GM13976 (cell line): Measurements from ENCODE around the gene LYST.

Source experiments
- DNase-seq: peaks from one replicate; pipeline ENCODE4 v3.0.0; 2012; ENCODE audit warnings: low spot score
- CTCF ChIP-seq: IDR thresholded peaks from 2 replicates; pipeline ENCODE4 v1.5.1; 2012; ENCODE audit warnings: borderline replicate concordance, mild to moderate bottlenecking; ENCODE audit not compliant: insufficient read depth; ENCODE audit errors: extremely low read depth, missing control alignments, control extremely low read depth
- in situ Hi-C: fragments of 300-500 bp; cut with MboI; formaldehyde crosslinking; loops from one replicate; pipeline ENCODE4 v1.12.0; 2022; ENCODE audit warnings: low sequenced_read_pairs, mixed read lengths, inconsistent platforms; ENCODE audit not compliant: unreplicated experiment

Gene LYST

GRCh38 chr1:235669277-235669676 is 197.4 kb downstream of the LYST start:
- DNase-seq: no peak
- no peak for TF ChIP-seq CTCF
- in situ Hi-C loops: no loop called here

- in situ Hi-C loops: no loop called here
- DNase-seq: no peak
These were observed 203.1 kb downstream of the LYST start for GRCh38 chr1:235663628-235664027.

GRCh38 chr1:235661568-235661967 is 205.1 kb downstream of the LYST start:
- TF ChIP-seq CTCF: no peak
- DNase-seq: no peak

More at GRCh38 chr1:235663628-235664027, 203.1 kb downstream of the LYST start:
- TF ChIP-seq CTCF: no peak

GRCh38 chr1:235659186-235659771 is 207.4 kb downstream of the LYST start:
- in situ Hi-C loops: no loop called here
- no peak for TF ChIP-seq CTCF
- no peak for DNase-seq

More at GRCh38 chr1:235661568-235661967, 205.1 kb downstream of the LYST start:
- in situ Hi-C loops: no loop called here

GRCh38 chr1:235657747-235658526 is 208.8 kb downstream of the LYST start:
- no peak for DNase-seq
- TF ChIP-seq CTCF: no peak
- in situ Hi-C loops: no loop called here

- DNase-seq: no peak
- in situ Hi-C loops: no loop called here
- TF ChIP-seq CTCF: no peak
These were observed 209.4 kb downstream of the LYST start for GRCh38 chr1:235657269-235657668.
